HG03558 (cell line): ENCODE data around the gene ZNF467.

ENCODE experiments used
- ATAC-seq: cut with Tn5 transposase; IDR thresholded peaks from one replicate; pipeline ENCODE4 v1.9.1; 2021; ENCODE audit warnings: moderate number of reproducible peaks; ENCODE audit not compliant: unreplicated experiment; ENCODE audit errors: extremely low read depth

Gene ZNF467

GRCh38 chr7:149753375-149754233 is 19.8 kb downstream of the ZNF467 start:
- ATAC-seq, result no peak

GRCh38 chr7:149752646-149753045 is 20.7 kb downstream of the ZNF467 start:
- no peak for ATAC-seq

- ATAC-seq, result no peak
These were observed 22.2 kb downstream of the ZNF467 start for GRCh38 chr7:149751043-149751775.

GRCh38 chr7:149750122-149750845 is 23.1 kb downstream of the ZNF467 start:
- no peak for ATAC-seq

- no peak for ATAC-seq
These were observed 25.1 kb downstream of the ZNF467 start for GRCh38 chr7:149748076-149748874.

GRCh38 chr7:149743476-149744255 is 29.7 kb downstream of the ZNF467 start:
- ATAC-seq, result no peak

GRCh38 chr7:149742075-149742701 is 31.2 kb downstream of the ZNF467 start:
- ATAC-seq, result no peak

GRCh38 chr7:149741629-149742028 is 31.8 kb downstream of the ZNF467 start:
- ATAC-seq, result no peak

- no peak for ATAC-seq
These were observed 36.7 kb downstream of the ZNF467 start for GRCh38 chr7:149736478-149737360.

- ATAC-seq, result no peak
These were observed 37.5 kb downstream of the ZNF467 start for GRCh38 chr7:149735779-149736477.

GRCh38 chr7:149735181-149735602 is 38.2 kb downstream of the ZNF467 start:
- no peak for ATAC-seq

GRCh38 chr7:149734791-149735075 is 38.7 kb downstream of the ZNF467 start:
- ATAC-seq, result no peak

GRCh38 chr7:149733924-149734790 is 39.2 kb downstream of the ZNF467 start:
- no peak for ATAC-seq

- no peak for ATAC-seq
These were observed 40.1 kb downstream of the ZNF467 start for GRCh38 chr7:149733131-149733923.

- no peak for ATAC-seq
These were observed 40.8 kb downstream of the ZNF467 start for GRCh38 chr7:149732611-149733010.

GRCh38 chr7:149732111-149732561 is 41.3 kb downstream of the ZNF467 start:
- ATAC-seq, result no peak
